ENCODE measurements around the gene C10orf62.

C10orf62 gene

GRCh38 chr10:97587183-97587582 is 2.3 kb upstream of the C10orf62 start:
- no peak for DNase-seq

- no peak for DNase-seq
Observed at GRCh38 chr10:97590082-97590747, 694 bp downstream of the C10orf62 start.

GRCh38 chr10:97590748-97591495 is 1.4 kb downstream of the C10orf62 start:
- no peak for DNase-seq

DNA sequence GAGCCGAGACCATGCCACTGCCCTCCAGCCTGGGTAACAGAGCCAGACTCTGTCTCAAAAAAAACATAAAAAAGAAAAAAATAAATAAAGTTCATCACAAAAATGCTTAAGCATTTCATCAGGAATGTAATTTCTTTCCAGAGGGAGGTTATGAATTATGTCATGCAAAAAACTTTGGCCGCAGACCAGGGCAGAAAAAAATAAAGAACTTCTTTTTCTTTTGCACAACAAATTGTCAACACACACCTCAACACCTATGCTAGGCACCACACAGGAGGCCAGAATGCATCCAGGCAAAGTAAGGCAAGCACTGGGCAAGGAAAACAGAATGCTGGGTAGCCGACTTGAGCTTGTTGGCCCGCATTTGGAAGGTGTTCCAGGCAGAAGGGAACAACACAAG is 3.9 kb downstream of the C10orf62 start:
- DNase-seq, result no peak

DNA sequence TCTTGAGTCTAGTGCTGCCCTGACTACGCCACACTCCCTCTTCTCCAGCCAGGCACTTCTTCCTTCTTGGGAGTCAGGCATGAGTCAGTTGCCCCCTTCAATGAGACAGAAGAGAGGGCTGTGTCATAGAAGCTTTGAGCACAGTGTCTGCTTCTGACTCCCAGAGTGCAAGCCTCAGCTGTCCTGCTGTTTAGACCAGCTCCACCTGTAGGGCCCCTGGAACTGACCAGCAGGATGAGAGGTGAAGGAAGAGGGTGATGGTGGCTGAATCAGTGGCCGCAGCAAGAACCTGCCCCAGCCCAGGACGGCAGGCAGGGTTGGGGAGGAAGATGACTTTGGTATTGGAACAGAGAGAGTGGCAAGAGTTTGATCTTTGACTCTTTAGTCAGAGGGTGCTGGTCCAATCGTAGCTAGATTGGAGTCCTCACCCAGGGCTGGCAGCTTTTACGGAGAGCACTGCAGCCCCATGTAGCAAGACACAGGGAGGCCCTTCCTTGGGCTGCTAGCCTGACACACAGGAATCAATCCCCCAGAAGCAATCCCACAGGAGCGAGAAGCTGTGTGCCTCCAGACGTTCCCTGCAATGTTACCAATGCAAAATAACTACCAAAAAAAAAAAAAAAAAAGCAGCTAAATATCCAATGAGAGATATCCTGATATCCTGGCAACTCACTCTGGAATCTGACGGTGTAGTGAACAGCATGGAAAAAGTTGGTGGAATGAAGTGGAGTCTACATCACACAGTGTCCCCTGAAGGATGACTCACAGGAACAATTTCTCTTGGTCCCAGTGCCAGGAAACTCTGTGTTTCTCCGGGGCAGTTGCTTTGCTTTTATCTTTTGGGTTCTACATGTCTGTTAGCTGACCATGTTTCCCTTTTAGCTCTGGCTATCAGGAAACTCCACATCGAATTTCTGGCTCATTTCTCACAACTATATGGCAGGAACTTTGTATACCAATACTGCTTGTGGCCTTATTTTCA is 6.9 kb downstream of the C10orf62 start:
- no peak for DNase-seq

GRCh38 chr10:97597778-97598177 is 8.3 kb downstream of the C10orf62 start:
- no peak for DNase-seq

GRCh38 chr10:97598407-97599271 is 9.1 kb downstream of the C10orf62 start:
- no peak for DNase-seq

DNA sequence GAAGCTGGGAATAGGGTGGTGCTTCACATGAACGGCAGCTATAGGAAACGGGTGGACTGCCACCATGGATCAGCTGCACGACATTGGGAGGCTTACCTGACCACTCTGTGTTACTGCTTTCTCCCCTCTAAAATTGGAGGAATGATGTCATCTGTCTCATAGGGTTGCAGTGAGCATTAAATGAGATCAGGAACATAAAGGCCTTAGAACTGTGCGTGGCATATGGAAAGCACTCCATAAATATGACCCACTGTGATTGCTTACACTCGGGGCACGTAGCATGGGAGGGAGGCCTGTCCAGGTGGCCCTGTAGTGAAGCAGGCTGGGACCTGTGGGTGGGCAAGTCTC is 9.7 kb downstream of the C10orf62 start:
- DNase-seq, result no peak

- DNase-seq, result no peak
Observed at GRCh38 chr10:97600616-97601015, 11.1 kb downstream of the C10orf62 start.

GRCh38 chr10:97601268-97602215 is 12.0 kb downstream of the C10orf62 start:
- DNase-seq, result no peak

DNA sequence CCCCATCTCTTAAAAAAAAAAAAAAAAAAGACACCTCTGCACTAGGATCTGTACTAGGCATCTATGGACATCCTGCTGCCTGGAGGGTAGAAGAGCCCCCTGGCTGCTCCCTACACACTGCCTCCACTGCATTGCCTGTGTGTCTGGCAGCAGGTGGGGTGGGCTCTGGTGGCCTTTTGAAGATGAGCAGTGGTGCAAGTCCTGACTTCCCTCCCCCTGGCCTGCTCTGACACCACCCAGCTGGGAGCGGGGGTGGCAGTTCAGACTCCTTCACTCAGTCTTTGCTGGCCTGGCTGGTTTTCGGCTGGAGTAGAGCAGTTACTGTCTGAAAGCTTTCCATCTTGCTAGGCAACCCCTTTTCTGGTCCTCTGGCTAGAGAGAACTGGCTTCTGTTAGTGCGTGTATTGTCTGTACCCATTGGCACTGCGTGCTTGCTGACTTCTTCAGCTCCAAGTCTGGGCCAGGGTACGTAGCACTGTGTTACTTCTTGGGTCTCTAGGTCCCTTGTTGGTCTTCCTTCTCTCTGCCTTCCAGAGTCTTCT is 17.6 kb downstream of the C10orf62 start:
- no peak for DNase-seq

GRCh38 chr10:97608991-97609561 is 19.6 kb downstream of the C10orf62 start:
- no peak for DNase-seq

GRCh38 chr10:97611473-97611872 is 22.0 kb downstream of the C10orf62 start:
- no peak for DNase-seq

GRCh38 chr10:97612386-97612785 is 22.9 kb downstream of the C10orf62 start:
- no peak for DNase-seq

- no peak for DNase-seq
Observed at GRCh38 chr10:97618285-97618684, 28.8 kb downstream of the C10orf62 start.

GRCh38 chr10:97618733-97619132 is 29.2 kb downstream of the C10orf62 start:
- DNase-seq, result no peak

GRCh38 chr10:97623277-97623676 is 33.8 kb downstream of the C10orf62 start:
- DNase-seq, result no peak

- DNase-seq, result no peak
Observed at GRCh38 chr10:97627731-97628130, 38.2 kb downstream of the C10orf62 start.

DNA sequence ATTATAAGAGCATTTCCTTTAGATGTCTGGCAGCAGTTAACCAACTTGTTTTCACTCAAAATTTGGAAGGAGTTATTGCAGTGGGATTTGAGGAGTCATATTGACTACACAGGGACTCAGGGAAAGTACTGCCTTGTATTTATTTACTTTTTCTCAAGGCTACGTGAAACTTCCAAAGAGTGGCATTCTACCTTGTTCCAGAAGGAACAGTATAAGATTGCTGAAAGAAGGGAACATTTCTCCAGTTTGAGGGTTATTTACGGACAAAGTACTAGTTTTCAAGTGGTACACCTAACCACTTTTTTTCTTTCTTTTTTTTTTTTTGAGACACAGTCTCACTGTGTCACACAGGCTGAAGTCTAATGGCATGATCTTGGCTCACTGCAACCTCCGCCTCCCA is 38.7 kb downstream of the C10orf62 start:
- no peak for DNase-seq

- DNase-seq, result no peak
Observed at GRCh38 chr10:97629289-97629688, 39.8 kb downstream of the C10orf62 start.

GRCh38 chr10:97631098-97631497 is 41.6 kb downstream of the C10orf62 start:
- DNase-seq, result no peak

All from bone marrow (tissue), 2 donors.